ENCODE data around the gene FAM81B.

FAM81B gene

DNA sequence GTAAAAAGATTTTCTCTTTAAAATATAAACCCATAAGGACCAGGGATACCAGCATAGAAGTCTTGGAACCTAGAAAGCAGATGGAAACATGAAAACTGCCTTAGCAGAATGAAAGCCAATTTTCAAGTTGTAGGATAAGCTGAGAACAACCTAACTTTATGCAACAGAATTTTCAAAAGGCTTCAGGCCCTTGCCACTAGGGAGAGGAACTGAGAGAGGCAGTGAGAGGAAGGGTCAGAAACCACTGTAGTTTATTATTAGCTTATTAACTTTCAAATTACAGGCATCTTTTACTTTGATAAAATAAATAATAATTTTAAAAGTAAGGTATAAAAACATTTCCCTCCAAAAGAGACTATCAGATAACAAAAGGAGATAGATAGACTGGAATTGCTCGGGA lies 33.4 kb downstream of the FAM81B start:
- H3K4me1 ChIP-seq (ENCODE audit: control insufficient read depth in 2 of 2, insufficient read depth in 2 of 2, low read length in 2 of 2): no peaks in the 10 kb centered on the region
- no peaks in the 10 kb centered on the region for H3K9me3 ChIP-seq (ENCODE audit: control insufficient read depth in 2 of 2, low read length in 2 of 2)
- no peaks in the 10 kb centered on the region for H3K27me3 ChIP-seq (ENCODE audit: control insufficient read depth in 2 of 2, insufficient read depth in 2 of 2, low read length in 2 of 2)
- H3K9ac ChIP-seq (ENCODE audit: low read depth in 1 of 2, low read length in 2 of 2): no peak overlapping the region
- no peaks in the 10 kb centered on the region for H3K36me3 ChIP-seq (ENCODE audit: control insufficient read depth in 2 of 2, insufficient read depth in 2 of 2, low read length in 2 of 2)
- H3K4me3 ChIP-seq (ENCODE audit: low read length in 2 of 2): no peak overlapping the region
- H3K27ac ChIP-seq (ENCODE audit: low read depth in 2 of 2, low read length in 2 of 2): no peak overlapping the region

DNA sequence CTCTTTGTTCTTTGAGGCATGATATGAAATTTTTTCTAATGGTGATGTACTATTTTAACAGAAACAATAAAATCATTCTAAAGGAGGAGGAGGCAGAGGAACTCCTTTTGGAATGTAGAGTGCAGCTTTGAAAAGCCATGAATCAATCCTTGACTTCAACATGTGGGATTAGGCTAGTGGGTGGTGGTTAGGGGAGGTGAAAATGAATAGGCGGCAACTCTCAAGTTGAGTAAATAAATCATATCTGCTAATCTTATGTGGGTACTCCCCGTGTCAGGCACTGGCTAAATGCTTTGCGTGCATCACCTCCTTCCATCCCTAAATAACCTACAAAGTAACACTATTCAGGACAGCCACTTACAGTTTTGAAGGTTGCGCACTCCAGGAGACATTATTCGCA lies 35.1 kb downstream of the FAM81B start:
- Histone ChIP-seq H3K27ac (ENCODE audit: low read depth in 2 of 2, low read length in 2 of 2) (no peak overlapping the region), H3K27me3 (ENCODE audit: control insufficient read depth in 2 of 2, insufficient read depth in 2 of 2, low read length in 2 of 2) (no peaks in the 10 kb centered on the region), H3K9ac (ENCODE audit: low read depth in 1 of 2, low read length in 2 of 2) (no peak overlapping the region), H3K9me3 (ENCODE audit: control insufficient read depth in 2 of 2, low read length in 2 of 2) (no peaks in the 10 kb centered on the region), H3K36me3 (ENCODE audit: control insufficient read depth in 2 of 2, insufficient read depth in 2 of 2, low read length in 2 of 2) (no peaks in the 10 kb centered on the region), H3K4me3 (ENCODE audit: low read length in 2 of 2) (no peak overlapping the region), H3K4me1 (ENCODE audit: control insufficient read depth in 2 of 2, insufficient read depth in 2 of 2, low read length in 2 of 2) (no peaks in the 10 kb centered on the region)

DNA sequence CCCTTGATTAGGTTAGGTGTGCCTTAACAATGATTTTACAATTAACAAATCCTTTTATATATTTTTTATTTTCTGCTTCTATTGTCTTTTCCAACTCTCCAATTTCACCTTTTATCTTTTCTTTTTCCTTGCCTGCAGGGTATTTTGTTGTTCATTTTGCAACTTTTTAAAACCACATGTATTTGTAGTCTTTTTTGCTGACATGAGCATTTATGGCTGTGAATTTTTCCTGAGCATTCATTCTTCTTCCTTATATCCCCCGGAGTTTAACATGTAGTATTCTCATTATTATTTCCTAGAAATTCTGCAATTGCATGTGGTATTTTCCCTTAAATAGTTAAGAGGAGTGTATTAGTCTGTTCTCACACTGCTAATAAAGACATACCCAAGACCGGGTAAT lies 41.6 kb downstream of the FAM81B start:
- no peaks in the 10 kb centered on the region for H3K9me3 ChIP-seq (ENCODE audit: control insufficient read depth in 2 of 2, low read length in 2 of 2)
- H3K27ac ChIP-seq (ENCODE audit: low read depth in 2 of 2, low read length in 2 of 2): no peak overlapping the region
- H3K9ac ChIP-seq (ENCODE audit: low read depth in 1 of 2, low read length in 2 of 2): no peak overlapping the region
- H3K4me1 ChIP-seq (ENCODE audit: control insufficient read depth in 2 of 2, insufficient read depth in 2 of 2, low read length in 2 of 2): no peaks in the 10 kb centered on the region
- H3K36me3 ChIP-seq (ENCODE audit: control insufficient read depth in 2 of 2, insufficient read depth in 2 of 2, low read length in 2 of 2): no peaks in the 10 kb centered on the region
- no peaks in the 10 kb centered on the region for H3K27me3 ChIP-seq (ENCODE audit: control insufficient read depth in 2 of 2, insufficient read depth in 2 of 2, low read length in 2 of 2)
- H3K4me3 ChIP-seq (ENCODE audit: low read length in 2 of 2): no peak overlapping the region

DNA sequence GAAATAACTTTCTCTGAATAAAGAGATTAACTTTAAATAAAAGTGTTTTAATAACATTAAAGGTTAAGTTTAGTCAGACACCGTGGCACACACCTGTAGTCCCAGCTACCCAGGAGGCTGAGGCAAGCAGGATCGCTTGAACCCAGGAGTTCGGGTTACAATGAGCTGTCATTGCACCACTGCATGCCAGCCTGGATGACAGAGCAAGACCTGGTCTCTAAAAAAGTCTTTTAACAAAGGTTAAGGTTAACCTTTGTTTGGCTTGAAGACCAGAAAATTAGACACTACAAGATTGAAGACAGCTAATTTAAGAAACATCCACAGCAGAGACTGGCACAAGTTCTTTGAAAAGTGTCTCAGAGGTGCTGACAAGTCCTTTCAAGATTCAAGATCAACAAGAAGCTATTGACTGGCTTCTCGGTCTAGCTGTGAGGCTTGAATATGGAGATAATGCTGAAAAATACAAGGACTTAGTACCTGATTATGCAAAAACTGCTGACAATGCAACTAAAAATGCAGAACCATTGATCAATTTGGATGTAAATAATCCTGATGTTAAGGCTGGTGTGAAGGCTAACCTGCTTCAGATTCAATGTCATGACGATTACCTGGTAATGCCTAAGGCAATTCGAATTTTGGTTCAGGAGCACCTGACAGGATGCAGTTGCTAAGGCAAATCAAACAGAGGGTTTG lies 48.8 kb downstream of the FAM81B start:
- no peaks in the 10 kb centered on the region for H3K36me3 ChIP-seq (ENCODE audit: control insufficient read depth in 2 of 2, insufficient read depth in 2 of 2, low read length in 2 of 2)
- H3K4me3 ChIP-seq (ENCODE audit: low read length in 2 of 2): no peak overlapping the region
- H3K9ac ChIP-seq (ENCODE audit: low read depth in 1 of 2, low read length in 2 of 2): no peak overlapping the region
- no peaks in the 10 kb centered on the region for H3K4me1 ChIP-seq (ENCODE audit: control insufficient read depth in 2 of 2, insufficient read depth in 2 of 2, low read length in 2 of 2)
- H3K27ac ChIP-seq (ENCODE audit: low read depth in 2 of 2, low read length in 2 of 2): no peak overlapping the region
- no peaks in the 10 kb centered on the region for H3K27me3 ChIP-seq (ENCODE audit: control insufficient read depth in 2 of 2, insufficient read depth in 2 of 2, low read length in 2 of 2)
- no peaks in the 10 kb centered on the region for H3K9me3 ChIP-seq (ENCODE audit: control insufficient read depth in 2 of 2, low read length in 2 of 2)

DNA sequence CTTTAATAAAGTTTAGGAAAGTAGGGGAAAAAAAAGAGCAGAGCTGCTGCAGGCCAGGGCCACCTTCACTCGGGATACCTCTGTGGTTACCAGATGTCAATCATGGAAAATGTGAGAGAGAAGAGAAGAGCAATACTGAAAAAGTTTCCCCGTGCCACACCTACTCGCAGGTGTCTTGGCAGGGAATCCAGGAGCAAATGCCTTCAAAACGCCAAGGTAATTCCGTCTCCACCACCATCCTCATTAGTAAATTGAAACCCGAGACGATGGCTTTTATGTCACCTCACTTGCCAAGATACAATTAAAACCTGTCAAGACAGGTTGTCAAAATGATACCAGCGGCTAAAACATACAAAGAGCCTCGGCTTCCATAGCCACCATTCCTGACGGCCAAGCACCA lies 49.7 kb downstream of the FAM81B start:
- H3K27me3 ChIP-seq (ENCODE audit: control insufficient read depth in 2 of 2, insufficient read depth in 2 of 2, low read length in 2 of 2): no peaks in the 10 kb centered on the region
- H3K36me3 ChIP-seq (ENCODE audit: control insufficient read depth in 2 of 2, insufficient read depth in 2 of 2, low read length in 2 of 2): no peaks in the 10 kb centered on the region
- H3K27ac ChIP-seq (ENCODE audit: low read depth in 2 of 2, low read length in 2 of 2): no peak overlapping the region
- H3K4me3 ChIP-seq (ENCODE audit: low read length in 2 of 2): no peak overlapping the region
- H3K4me1 ChIP-seq (ENCODE audit: control insufficient read depth in 2 of 2, insufficient read depth in 2 of 2, low read length in 2 of 2): no peaks in the 10 kb centered on the region
- no peaks in the 10 kb centered on the region for H3K9me3 ChIP-seq (ENCODE audit: control insufficient read depth in 2 of 2, low read length in 2 of 2)
- no peak overlapping the region for H3K9ac ChIP-seq (ENCODE audit: low read depth in 1 of 2, low read length in 2 of 2)

DNA sequence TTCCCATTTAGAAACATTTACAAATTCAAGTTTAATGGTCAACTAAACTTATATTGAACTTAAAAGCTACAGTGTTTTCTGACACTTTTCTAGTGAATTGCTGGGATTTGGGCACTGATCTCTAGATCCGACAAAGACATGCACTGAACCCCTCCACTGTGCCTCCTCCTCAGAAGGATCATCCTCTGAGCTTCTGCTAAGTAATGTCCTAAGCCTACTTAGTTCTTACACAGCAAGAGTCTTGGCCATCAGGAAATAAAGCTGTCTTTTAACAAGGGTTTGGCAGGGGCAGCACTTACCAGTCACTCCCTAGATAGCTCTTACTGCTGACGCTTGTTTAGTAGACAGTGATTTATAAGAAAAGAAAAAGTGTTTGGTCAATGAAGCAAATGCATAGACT lies 50.5 kb downstream of the FAM81B start:
- H3K36me3 ChIP-seq (ENCODE audit: control insufficient read depth in 2 of 2, insufficient read depth in 2 of 2, low read length in 2 of 2): no peaks in the 10 kb centered on the region
- H3K27me3 ChIP-seq (ENCODE audit: control insufficient read depth in 2 of 2, insufficient read depth in 2 of 2, low read length in 2 of 2): no peaks in the 10 kb centered on the region
- no peak overlapping the region for H3K9ac ChIP-seq (ENCODE audit: low read depth in 1 of 2, low read length in 2 of 2)
- no peaks in the 10 kb centered on the region for H3K9me3 ChIP-seq (ENCODE audit: control insufficient read depth in 2 of 2, low read length in 2 of 2)
- H3K27ac ChIP-seq (ENCODE audit: low read depth in 2 of 2, low read length in 2 of 2): no peak overlapping the region
- no peaks in the 10 kb centered on the region for H3K4me1 ChIP-seq (ENCODE audit: control insufficient read depth in 2 of 2, insufficient read depth in 2 of 2, low read length in 2 of 2)
- no peak overlapping the region for H3K4me3 ChIP-seq (ENCODE audit: low read length in 2 of 2)

DNA sequence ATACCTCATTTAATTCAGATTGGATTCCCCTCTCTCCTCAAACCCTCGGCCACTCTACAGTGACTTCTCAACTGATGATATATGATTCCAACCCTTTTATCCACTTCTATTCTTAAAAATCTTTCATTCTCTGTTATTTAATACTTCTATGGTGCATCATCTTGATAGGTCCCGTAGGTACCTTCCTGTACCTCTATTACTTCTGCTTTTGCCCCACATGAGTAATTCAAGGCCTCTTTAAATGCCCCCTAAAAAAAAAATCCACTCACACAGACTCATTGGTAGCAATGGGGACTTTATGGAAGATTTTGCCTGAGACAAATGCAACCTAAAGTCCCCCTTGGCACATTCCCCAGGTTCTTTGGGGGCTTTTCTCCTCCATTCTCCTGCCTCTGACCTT lies 54.3 kb downstream of the FAM81B start:
- no peak overlapping the region for H3K27ac ChIP-seq (ENCODE audit: low read depth in 2 of 2, low read length in 2 of 2)
- no peaks in the 10 kb centered on the region for H3K4me1 ChIP-seq (ENCODE audit: control insufficient read depth in 2 of 2, insufficient read depth in 2 of 2, low read length in 2 of 2)
- H3K9ac ChIP-seq (ENCODE audit: low read depth in 1 of 2, low read length in 2 of 2): no peak overlapping the region
- H3K4me3 ChIP-seq (ENCODE audit: low read length in 2 of 2): no peak overlapping the region
- no peaks in the 10 kb centered on the region for H3K9me3 ChIP-seq (ENCODE audit: control insufficient read depth in 2 of 2, low read length in 2 of 2)
- H3K36me3 ChIP-seq (ENCODE audit: control insufficient read depth in 2 of 2, insufficient read depth in 2 of 2, low read length in 2 of 2): no peaks in the 10 kb centered on the region
- no peaks in the 10 kb centered on the region for H3K27me3 ChIP-seq (ENCODE audit: control insufficient read depth in 2 of 2, insufficient read depth in 2 of 2, low read length in 2 of 2)

DNA sequence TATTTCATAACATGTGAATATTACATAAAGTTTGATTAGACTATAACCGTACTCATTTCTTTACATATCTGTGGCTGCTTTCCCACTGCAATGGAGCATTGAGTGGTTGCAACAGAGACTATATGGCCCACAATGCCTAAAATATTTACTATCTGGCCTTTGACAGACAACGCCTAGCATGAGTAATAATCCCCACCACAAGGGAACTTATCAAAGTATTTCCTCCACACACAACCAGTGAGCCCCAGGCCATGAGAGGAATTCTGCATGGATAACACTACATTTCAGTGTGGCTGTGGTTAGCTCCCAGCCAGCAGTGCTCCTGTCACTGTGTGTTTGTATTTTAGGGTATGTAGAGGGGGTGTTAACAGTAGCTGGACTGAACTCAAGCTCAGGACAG lies 54.8 kb downstream of the FAM81B start:
- Histone ChIP-seq H3K9me3 (ENCODE audit: control insufficient read depth in 2 of 2, low read length in 2 of 2) (no peaks in the 10 kb centered on the region), H3K36me3 (ENCODE audit: control insufficient read depth in 2 of 2, insufficient read depth in 2 of 2, low read length in 2 of 2) (no peaks in the 10 kb centered on the region), H3K27me3 (ENCODE audit: control insufficient read depth in 2 of 2, insufficient read depth in 2 of 2, low read length in 2 of 2) (no peaks in the 10 kb centered on the region), H3K4me3 (ENCODE audit: low read length in 2 of 2) (no peak overlapping the region), H3K27ac (ENCODE audit: low read depth in 2 of 2, low read length in 2 of 2) (no peak overlapping the region), H3K9ac (ENCODE audit: low read depth in 1 of 2, low read length in 2 of 2) (no peak overlapping the region), H3K4me1 (ENCODE audit: control insufficient read depth in 2 of 2, insufficient read depth in 2 of 2, low read length in 2 of 2) (no peaks in the 10 kb centered on the region)

DNA sequence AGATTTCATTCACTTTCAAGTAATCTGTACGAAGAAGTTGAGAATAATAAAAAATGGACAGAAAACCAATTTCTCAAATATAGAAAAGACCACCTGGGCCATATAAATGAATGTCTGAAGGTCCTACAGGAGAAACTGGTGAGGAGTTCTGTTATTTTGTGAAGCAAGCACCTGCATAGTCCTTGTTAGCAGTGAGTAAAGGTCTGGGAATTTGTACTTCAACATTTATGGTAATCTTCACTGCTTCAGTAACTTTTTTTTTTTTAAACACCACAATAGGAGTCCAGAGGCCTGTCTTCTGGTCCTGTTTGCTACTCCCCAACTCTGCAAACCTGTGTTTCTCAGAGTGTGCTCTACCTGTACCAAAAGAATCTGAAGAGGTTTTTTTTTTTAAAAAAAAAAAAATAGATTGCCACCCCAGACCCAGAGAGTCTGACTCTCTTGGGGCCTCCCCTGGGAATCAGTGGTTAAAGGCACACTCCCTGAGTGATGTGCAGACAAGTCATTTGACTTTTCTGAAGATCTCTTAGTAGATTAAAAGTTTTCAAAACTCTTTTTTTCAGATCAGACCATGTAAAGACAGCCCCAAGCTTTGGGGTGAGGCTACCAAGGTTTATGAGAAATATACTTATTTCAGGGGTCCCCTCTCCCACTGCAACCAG lies 55.5 kb downstream of the FAM81B start:
- H3K36me3 ChIP-seq (ENCODE audit: control insufficient read depth in 2 of 2, insufficient read depth in 2 of 2, low read length in 2 of 2): no peaks in the 10 kb centered on the region
- no peak overlapping the region for H3K4me3 ChIP-seq (ENCODE audit: low read length in 2 of 2)
- no peaks in the 10 kb centered on the region for H3K4me1 ChIP-seq (ENCODE audit: control insufficient read depth in 2 of 2, insufficient read depth in 2 of 2, low read length in 2 of 2)
- H3K27ac ChIP-seq (ENCODE audit: low read depth in 2 of 2, low read length in 2 of 2): no peak overlapping the region
- no peaks in the 10 kb centered on the region for H3K9me3 ChIP-seq (ENCODE audit: control insufficient read depth in 2 of 2, low read length in 2 of 2)
- H3K9ac ChIP-seq (ENCODE audit: low read depth in 1 of 2, low read length in 2 of 2): no peak overlapping the region
- H3K27me3 ChIP-seq (ENCODE audit: control insufficient read depth in 2 of 2, insufficient read depth in 2 of 2, low read length in 2 of 2): no peaks in the 10 kb centered on the region

DNA sequence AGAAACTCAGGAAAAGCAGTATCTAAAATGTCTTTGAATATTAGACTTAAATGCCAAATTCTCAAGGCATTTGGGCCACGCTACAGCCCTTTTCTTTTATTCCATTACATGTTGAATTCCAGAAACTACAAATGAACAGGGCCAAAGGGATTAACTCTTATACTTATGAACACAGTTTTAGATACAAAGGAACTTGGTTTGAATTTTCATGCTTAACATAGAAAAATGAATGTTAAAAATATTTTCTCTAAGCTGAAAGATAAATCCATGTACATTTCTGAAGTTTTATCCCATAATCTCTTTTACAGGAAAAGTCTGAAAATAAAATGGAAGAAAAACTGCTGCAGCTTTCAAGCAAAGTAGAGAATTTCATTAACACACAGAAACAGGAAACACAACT lies 56.8 kb downstream of the FAM81B start:
- Histone ChIP-seq H3K4me1 (ENCODE audit: control insufficient read depth in 2 of 2, insufficient read depth in 2 of 2, low read length in 2 of 2) (no peaks in the 10 kb centered on the region), H3K27me3 (ENCODE audit: control insufficient read depth in 2 of 2, insufficient read depth in 2 of 2, low read length in 2 of 2) (no peaks in the 10 kb centered on the region), H3K36me3 (ENCODE audit: control insufficient read depth in 2 of 2, insufficient read depth in 2 of 2, low read length in 2 of 2) (no peaks in the 10 kb centered on the region), H3K27ac (ENCODE audit: low read depth in 2 of 2, low read length in 2 of 2) (no peak overlapping the region), H3K9me3 (ENCODE audit: control insufficient read depth in 2 of 2, low read length in 2 of 2) (no peaks in the 10 kb centered on the region), H3K4me3 (ENCODE audit: low read length in 2 of 2) (no peak overlapping the region), H3K9ac (ENCODE audit: low read depth in 1 of 2, low read length in 2 of 2) (no peak overlapping the region)
